ENCODE measurements around the gene FEZF2. TPM values are rescaled to one million over a fixed set of nuclear protein-coding genes. Genes with fewer than 3 reads are reported as not detected.

The FEZF2 gene
- total and polyA plus RNA-seq, 7 experiments from 2014 or later = not detected

DNA sequence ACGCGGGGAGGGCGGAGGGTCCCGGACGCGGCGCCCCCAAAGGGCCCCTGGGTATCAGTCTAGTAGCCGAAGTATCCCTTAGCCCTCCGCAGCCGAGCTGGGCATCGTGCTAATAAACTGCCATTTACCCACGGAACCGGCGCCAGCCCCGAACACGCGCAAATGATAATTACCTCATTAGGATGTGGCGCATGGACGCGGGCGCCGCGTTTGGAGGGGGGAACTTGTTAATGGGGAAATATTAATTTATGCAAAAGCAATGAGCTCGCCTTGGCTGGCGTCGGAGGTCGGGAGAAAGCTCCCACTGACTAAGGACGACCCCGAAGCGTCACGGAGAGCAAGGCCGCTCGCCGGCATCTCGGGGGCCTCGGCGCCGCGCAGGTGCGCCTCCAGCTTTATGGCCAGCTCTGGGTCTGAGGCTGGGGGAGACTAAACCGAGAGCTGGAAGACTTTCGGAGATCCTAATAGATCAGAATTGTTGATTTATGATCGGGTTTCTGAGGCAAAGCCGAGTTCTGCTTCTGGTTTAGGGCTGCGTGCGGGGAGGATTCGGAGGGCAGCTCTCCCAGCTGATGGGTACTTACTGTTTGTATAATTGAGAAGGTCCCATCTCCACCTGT is 474 bp upstream of the FEZF2 start:
- Histone ChIP-seq H3K4me1 (ENCODE audit: control insufficient read depth in 2 of 2, insufficient read depth in 2 of 2, low read length in 2 of 2) (no peaks in the 10 kb centered on the region), H3K27me3 (ENCODE audit: control insufficient read depth in 2 of 2, insufficient read depth in 2 of 2, low read length in 2 of 2) (peaks cover 0 to 9% of the 10 kb centered on the region in 2 donors), H3K4me3 (ENCODE audit: low read length) (no peak overlapping the region), H3K36me3 (ENCODE audit: control insufficient read depth in 2 of 3, insufficient read depth in 3 of 3, low read length in 3 of 3) (no peaks in the 10 kb centered on the region), H3K9me3 (ENCODE audit: control insufficient read depth in 2 of 3, low read length in 3 of 3) (no peaks in the 10 kb centered on the region), H3K27ac (ENCODE audit: low read depth, low read length) (no peak overlapping the region)
- CTCF ChIA-PET = no interaction called here
- Mint-ChIP-seq H3K4me1 (peaks cover 0 to 19% (median 8%) of the 10 kb centered on the region in 7 donors), H3K4me3 (peak overlapping the region in 6 of 10 donors; percentile 9 to 49 (median 29)), H3K9me3 (peaks cover 0 to 7% (median 1%) of the 10 kb centered on the region in 11 donors), H3K36me3 (peaks cover 0 to 8% (median 4%) of the 10 kb centered on the region in 5 donors), H3K27me3 (peaks cover 57 to 92% (median 73%) of the 10 kb centered on the region in 5 donors), H3K27ac (peak overlapping the region in 1 of 9 donors; percentile 52)
- intact Hi-C loops (cut with micrococcal nuclease) = loop anchor here in 1 of 2 donors (5.0 kb wide), 1 partner anchor 503 kb away; the partner anchor contains the start of gene CADPS
- ATAC-seq (no peak), DNase-seq (no peak)
- POLR2A ChIA-PET = no interaction called here

DNA sequence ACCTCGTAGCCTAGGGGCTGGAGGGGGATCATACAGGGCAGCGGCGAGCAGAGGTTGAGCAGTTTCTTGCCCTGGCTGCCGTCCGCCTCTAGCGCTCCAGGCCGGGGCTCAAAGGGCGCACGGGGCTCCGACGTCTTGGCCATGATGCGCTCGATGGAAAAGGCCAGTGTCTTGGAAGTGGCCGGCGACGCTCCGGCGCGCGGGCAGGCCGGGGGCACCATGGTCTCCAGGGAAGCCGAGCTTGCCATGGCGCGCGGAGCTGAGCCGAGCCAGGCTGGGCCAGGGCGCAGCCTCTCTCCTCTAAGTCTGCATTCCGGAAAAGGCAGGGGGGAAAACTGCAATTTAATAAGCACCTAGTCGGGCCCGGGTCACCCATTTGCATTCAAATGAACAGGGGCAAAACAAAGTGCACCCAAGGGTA is 719 bp downstream of the FEZF2 start:
- DNase-seq (no peak), ATAC-seq (no peak)
- H3K4me3 Mint-ChIP-seq = no peak overlapping the region
- no peaks in the 10 kb centered on the region for H3K36me3 ChIP-seq (ENCODE audit: control insufficient read depth in 2 of 3, insufficient read depth in 3 of 3, low read length in 3 of 3)
- peaks cover 0 to 10% (median 4%) of the 10 kb centered on the region in 5 donors for H3K36me3 Mint-ChIP-seq
- H3K27me3 Mint-ChIP-seq = peaks cover 65 to 93% (median 75%) of the 10 kb centered on the region in 5 donors
- H3K27ac Mint-ChIP-seq = no peak overlapping the region
- H3K9me3 ChIP-seq (ENCODE audit: control insufficient read depth in 2 of 3, low read length in 3 of 3) = no peaks in the 10 kb centered on the region
- ChIA-PET POLR2A (no interaction called here), CTCF (no interaction called here)
- no peaks in the 10 kb centered on the region for H3K4me1 ChIP-seq (ENCODE audit: control insufficient read depth in 2 of 2, insufficient read depth in 2 of 2, low read length in 2 of 2)
- peaks cover 0 to 13% of the 10 kb centered on the region in 2 donors for H3K27me3 ChIP-seq (ENCODE audit: control insufficient read depth in 2 of 2, insufficient read depth in 2 of 2, low read length in 2 of 2)
- peaks cover 0 to 7% (median 1%) of the 10 kb centered on the region in 11 donors for H3K9me3 Mint-ChIP-seq
- H3K4me3 ChIP-seq (ENCODE audit: low read length) = no peak overlapping the region
- H3K27ac ChIP-seq (ENCODE audit: low read depth, low read length) = no peak overlapping the region
- H3K4me1 Mint-ChIP-seq = peaks cover 0 to 19% (median 8%) of the 10 kb centered on the region in 7 donors
- intact Hi-C loops (cut with micrococcal nuclease) = loop anchor here in 1 of 2 donors (5.0 kb wide), 1 partner anchor 505 kb away; the partner anchor contains the start of gene CADPS

DNA sequence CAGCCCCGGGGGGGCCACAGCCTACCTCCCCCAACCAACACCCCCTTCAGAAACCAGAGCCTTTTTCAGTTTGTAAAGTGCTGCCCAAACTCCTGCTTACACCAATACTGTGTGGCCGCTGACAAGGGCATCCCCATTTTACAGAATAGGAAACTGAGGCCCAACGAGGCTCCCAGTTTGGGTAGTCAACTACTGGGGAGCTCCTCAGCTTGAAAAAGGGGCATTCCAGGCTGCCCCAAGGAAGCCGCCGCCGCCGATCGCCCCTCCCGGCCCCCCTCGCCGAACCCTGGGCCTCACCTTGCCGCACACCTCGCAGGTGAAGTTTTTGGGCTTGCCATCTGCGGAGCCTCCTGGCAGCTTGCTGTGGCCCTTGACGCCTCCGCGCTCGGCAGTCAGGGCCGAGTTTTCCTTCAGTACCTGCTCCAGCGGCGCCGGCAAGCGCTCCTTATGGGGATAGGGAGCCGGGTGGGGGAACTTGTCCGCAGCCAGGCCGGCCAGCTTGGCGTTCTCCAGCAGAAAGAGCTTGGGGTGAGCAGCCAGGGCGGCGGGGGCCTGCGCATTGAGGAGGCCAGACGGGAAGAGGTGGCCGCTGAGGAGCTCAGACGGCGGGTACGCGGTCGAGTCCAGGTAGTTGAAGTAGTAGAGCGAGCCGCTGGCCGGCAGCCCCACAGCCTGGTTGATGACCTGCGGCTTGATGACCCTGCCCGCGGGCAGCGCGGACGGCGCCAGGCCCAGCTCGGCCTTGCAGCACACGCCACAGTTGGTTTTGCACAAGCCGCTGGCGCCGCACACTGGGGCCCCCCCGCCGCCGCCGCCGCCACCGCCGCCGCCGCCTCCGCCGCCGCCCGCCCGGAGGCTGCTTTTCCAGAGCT is 1.4 kb downstream of the FEZF2 start:
- peak overlapping the region in 1 of 9 donors; percentile 66 for H3K27ac Mint-ChIP-seq
- no peak for DNase-seq
- peaks cover 0 to 13% of the 10 kb centered on the region in 2 donors for H3K27me3 ChIP-seq (ENCODE audit: control insufficient read depth in 2 of 2, insufficient read depth in 2 of 2, low read length in 2 of 2)

DNA sequence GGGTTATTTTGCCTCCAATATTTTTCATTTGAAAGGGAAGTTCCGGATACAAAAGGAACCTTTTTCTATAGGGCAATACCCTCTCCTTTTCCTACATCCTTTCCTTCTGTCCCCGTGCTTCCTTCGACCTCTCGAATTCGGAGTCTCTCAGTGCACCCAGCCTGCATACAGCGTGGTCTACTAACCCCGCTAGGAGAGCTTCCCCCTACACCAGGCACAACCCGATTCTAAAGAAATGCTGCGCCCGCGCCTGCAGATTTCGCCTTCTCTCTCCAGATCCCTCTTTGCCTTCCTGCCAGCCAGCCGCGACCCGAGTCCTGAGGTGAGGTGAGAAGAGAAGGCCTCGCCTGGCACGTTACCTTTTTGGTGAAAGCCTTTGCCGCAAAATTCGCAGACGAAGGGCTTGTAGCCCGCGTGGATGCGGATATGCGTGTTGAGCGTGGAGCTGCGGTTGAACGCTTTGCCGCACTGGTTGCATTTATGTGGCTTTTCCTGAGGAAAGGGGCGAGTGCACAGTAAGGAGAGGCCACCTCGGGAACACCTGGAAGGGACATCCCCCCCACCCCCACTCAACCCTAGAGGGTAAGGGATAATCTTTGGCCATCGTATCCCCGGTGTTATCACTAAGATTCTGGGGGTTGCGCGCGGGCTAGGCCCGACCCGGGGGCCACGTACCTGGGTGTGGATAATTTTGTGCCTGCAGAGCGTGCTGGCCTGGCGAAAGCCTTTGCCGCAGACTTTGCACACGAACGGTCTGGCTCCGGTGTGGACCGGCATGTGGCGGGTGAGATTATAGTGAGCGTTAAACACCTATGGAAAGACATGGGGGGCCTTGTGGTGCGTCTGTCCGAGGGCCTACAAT is 2.3 kb downstream of the FEZF2 start:
- H3K27ac ChIP-seq (ENCODE audit: low read depth, low read length) = no peak overlapping the region
- intact Hi-C loops (cut with micrococcal nuclease) = loop anchor here in 1 of 2 donors (5.0 kb wide), 1 partner anchor 506 kb away; the partner anchor contains the start of gene CADPS
- H3K9me3 Mint-ChIP-seq = peaks cover 0 to 6% (median 1%) of the 10 kb centered on the region in 11 donors
- DNase-seq (no peak), ATAC-seq (no peak)
- no peaks in the 10 kb centered on the region for H3K36me3 ChIP-seq (ENCODE audit: control insufficient read depth in 2 of 3, insufficient read depth in 3 of 3, low read length in 3 of 3)
- peak overlapping the region in 1 of 9 donors; percentile 79 for H3K27ac Mint-ChIP-seq
- no peaks in the 10 kb centered on the region for H3K4me1 ChIP-seq (ENCODE audit: control insufficient read depth in 2 of 2, insufficient read depth in 2 of 2, low read length in 2 of 2)
- POLR2A ChIA-PET = no interaction called here
- peaks cover 0 to 12% of the 10 kb centered on the region in 2 donors for H3K27me3 ChIP-seq (ENCODE audit: control insufficient read depth in 2 of 2, insufficient read depth in 2 of 2, low read length in 2 of 2)
- H3K4me3 Mint-ChIP-seq = peak overlapping the region in 1 of 10 donors; percentile 17
- H3K36me3 Mint-ChIP-seq = peaks cover 0 to 10% (median 2%) of the 10 kb centered on the region in 5 donors
- CTCF ChIA-PET = no interaction called here
- H3K4me3 ChIP-seq (ENCODE audit: low read length) = no peak overlapping the region
- peaks cover 0 to 18% (median 8%) of the 10 kb centered on the region in 7 donors for H3K4me1 Mint-ChIP-seq
- H3K27me3 Mint-ChIP-seq = peaks cover 71 to 95% (median 77%) of the 10 kb centered on the region in 5 donors
- H3K9me3 ChIP-seq (ENCODE audit: control insufficient read depth in 2 of 3, low read length in 3 of 3) = no peaks in the 10 kb centered on the region

More for the DNA sequence above, 1.4 kb downstream of the FEZF2 start:
- Mint-ChIP-seq H3K27me3 (peaks cover 68 to 95% (median 75%) of the 10 kb centered on the region in 5 donors), H3K4me3 (peak overlapping the region in 1 of 10 donors; percentile 14), H3K4me1 (peaks cover 0 to 19% (median 8%) of the 10 kb centered on the region in 7 donors), H3K36me3 (peaks cover 0 to 10% (median 4%) of the 10 kb centered on the region in 5 donors), H3K9me3 (peaks cover 0 to 7% (median 1%) of the 10 kb centered on the region in 11 donors)
- no peak overlapping the region for H3K27ac ChIP-seq (ENCODE audit: low read depth, low read length)
- intact Hi-C loops (cut with micrococcal nuclease) = loop anchor here in 1 of 2 donors (5.0 kb wide), 1 partner anchor 505 kb away; the partner anchor contains the start of gene CADPS
- H3K36me3 ChIP-seq (ENCODE audit: control insufficient read depth in 2 of 3, insufficient read depth in 3 of 3, low read length in 3 of 3) = no peaks in the 10 kb centered on the region
- ATAC-seq = no peak
- no peaks in the 10 kb centered on the region for H3K4me1 ChIP-seq (ENCODE audit: control insufficient read depth in 2 of 2, insufficient read depth in 2 of 2, low read length in 2 of 2)
- ChIA-PET CTCF (no interaction called here), POLR2A (no interaction called here)
- H3K9me3 ChIP-seq (ENCODE audit: control insufficient read depth in 2 of 3, low read length in 3 of 3) = no peaks in the 10 kb centered on the region
- H3K4me3 ChIP-seq (ENCODE audit: low read length) = no peak overlapping the region

DNA sequence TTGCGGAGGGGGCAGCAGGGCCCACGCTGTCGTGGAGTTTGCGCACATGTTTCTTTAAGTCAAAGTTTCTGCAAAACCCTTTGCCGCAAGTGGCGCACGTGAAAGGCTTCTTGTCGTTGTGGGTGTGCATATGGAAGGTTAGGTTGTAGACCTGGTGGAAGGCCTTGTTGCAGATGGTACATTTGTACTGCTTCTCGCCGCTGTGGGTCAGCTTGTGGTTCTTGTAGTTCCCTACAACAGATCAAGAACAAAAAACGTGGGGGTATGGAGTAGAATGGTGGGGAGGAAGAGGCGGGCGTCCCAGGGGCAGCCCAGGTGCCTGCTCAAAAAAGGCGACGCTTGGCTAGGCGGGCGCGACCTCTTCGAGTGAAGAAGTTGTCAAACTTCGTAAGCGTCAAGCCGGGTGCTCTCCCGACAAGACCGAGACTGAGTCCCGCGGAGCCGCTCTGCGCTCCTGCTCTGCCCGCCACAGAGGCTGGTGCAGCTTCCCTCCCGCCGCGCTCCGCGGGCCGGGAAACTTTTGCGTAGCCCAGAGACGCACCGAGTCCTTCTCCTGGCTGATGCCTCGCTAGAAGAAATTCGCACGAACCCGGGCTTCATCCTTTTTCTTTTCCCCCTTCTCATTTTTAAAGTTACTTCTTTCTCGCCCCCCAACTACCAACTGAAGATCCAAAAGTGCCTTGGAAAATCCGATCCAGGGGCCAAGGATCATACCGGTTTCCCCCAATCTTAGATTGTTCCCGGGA is 3.1 kb downstream of the FEZF2 start:
- intact Hi-C loops (cut with micrococcal nuclease) = loop anchor here in 1 of 2 donors (5.0 kb wide), 1 partner anchor 507 kb away; the partner anchor contains the start of gene CADPS
- Mint-ChIP-seq H3K4me3 (peak overlapping the region in 2 of 10 donors; percentile 6 to 7), H3K36me3 (peaks cover 0 to 7% (median 0%) of the 10 kb centered on the region in 5 donors), H3K4me1 (peaks cover 0 to 11% (median 8%) of the 10 kb centered on the region in 7 donors), H3K9me3 (peaks cover 0 to 5% (median 1%) of the 10 kb centered on the region in 11 donors), H3K27me3 (peaks cover 71 to 95% (median 77%) of the 10 kb centered on the region in 5 donors), H3K27ac (peak overlapping the region in 1 of 9 donors; percentile 81)
- H3K4me1 ChIP-seq (ENCODE audit: control insufficient read depth in 2 of 2, insufficient read depth in 2 of 2, low read length in 2 of 2) = no peaks in the 10 kb centered on the region
- ChIA-PET CTCF (no interaction called here), POLR2A (no interaction called here)
- no peak for DNase-seq
- no peak overlapping the region for H3K4me3 ChIP-seq (ENCODE audit: low read length)
- H3K36me3 ChIP-seq (ENCODE audit: control insufficient read depth in 2 of 3, insufficient read depth in 3 of 3, low read length in 3 of 3) = no peaks in the 10 kb centered on the region
- H3K27ac ChIP-seq (ENCODE audit: low read depth, low read length) = no peak overlapping the region
- no peak for ATAC-seq
- peaks cover 0 to 7% of the 10 kb centered on the region in 2 donors for H3K27me3 ChIP-seq (ENCODE audit: control insufficient read depth in 2 of 2, insufficient read depth in 2 of 2, low read length in 2 of 2)
- H3K9me3 ChIP-seq (ENCODE audit: control insufficient read depth in 2 of 3, low read length in 3 of 3) = no peaks in the 10 kb centered on the region
